SK-N-MC (cell line): ENCODE results near the gene CAMK4.

Experiments
- DNase-seq: peaks from one replicate; pipeline ENCODE4 v3.0.0-alpha.2; 2011; ENCODE audit warnings: low read depth, low spot score
- H3K27ac ChIP-seq: fragments of 200-600 bp; sonication (generic); 2 replicates; pipeline ENCODE4 v1.5.1; 2016; ENCODE audit warnings: mixed run types
- H3K36me3 ChIP-seq: fragments of 200-600 bp; sonication (generic); 2 replicates; pipeline ENCODE4 v1.6.1; 2017; ENCODE audit warnings: antibody characterized with exemption, low read length, mixed read lengths; ENCODE audit not compliant: insufficient read depth
- H3K4me3 ChIP-seq: fragments of 200-600 bp; sonication (generic); 2 replicates; pipeline ENCODE4 v1.5.1; 2016
- H3K9ac ChIP-seq: fragments of 200-600 bp; sonication (generic); 2 replicates; pipeline ENCODE4 v1.8.0; 2017; ENCODE audit warnings: mixed run types, mixed read lengths; ENCODE audit not compliant: insufficient read length
- H3K9me3 ChIP-seq: fragments of 200-600 bp; sonication (generic); 2 replicates; pipeline ENCODE4 v1.6.1; 2017; ENCODE audit warnings: low read depth, mild to moderate bottlenecking, antibody characterized with exemption, low read length, moderate library complexity, mixed read lengths
- EZH2 ChIP-seq: fragments of 200-600 bp; sonication (generic); IDR thresholded peaks from one replicate; pipeline ENCODE4 v1.6.1; 2017; ENCODE audit warnings: antibody characterized with exemption
- FOXP2 ChIP-seq: optimal IDR thresholded peaks from 2 replicates; pipeline ENCODE3; 2011; ENCODE audit warnings: mild to moderate bottlenecking, moderate library complexity; ENCODE audit not compliant: insufficient read depth; ENCODE audit errors: extremely low read length, control extremely low read depth
- POLR2AphosphoS5 ChIP-seq: IDR thresholded peaks from 2 replicates; pipeline ENCODE4 v1.6.1; 2012; ENCODE audit warnings: mild to moderate bottlenecking, low read depth, low read length, borderline replicate concordance

The CAMK4 gene

DNA sequence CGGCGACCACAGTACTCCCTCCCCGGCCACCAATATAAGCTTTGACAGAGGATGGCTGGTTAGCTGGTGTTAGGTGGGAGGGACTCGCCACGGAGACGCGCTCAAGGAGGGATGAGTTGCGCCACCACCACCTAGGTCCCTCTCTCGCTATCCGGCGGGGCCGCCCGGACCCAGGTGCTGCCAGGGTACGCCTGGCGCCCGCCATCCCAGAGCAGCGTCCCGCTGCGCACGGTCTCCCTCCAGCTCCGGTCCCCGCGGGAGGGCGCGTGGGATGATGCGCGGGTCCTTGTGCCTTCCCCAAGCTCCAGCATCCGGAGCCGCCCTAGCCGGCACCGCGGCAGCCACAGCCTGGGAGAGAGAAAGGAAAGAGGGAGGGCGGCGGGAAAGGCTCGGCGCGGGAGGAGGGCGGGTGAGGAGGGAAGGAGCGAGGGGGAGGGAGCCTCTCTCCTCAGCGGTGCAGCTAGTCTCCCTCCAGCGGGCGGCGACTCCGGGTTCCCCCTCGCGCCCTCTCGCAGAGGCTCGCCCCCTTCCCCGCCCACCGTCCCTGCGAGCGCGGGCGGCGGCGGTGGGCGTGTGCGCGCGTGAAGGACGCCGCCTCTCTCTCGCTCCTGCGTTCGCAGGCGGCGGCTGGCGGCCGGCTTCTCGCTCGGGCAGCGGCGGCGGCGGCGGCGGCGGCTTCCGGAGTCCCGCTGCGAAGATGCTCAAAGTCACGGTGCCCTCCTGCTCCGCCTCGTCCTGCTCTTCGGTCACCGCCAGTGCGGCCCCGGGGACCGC lies at the start of gene CAMK4:
Gene CAMK4 (plus strand): TSS at position 598 of the 774 bp plus-strand sequence. CDS start 100 bp downstream, at position 698.
- no peak for DNase-seq
- Histone ChIP-seq H3K9me3 (no peaks in the 10 kb centered on the region), H3K36me3 (no peaks in the 10 kb centered on the region), H3K9ac (no peak within 1 kb of the TSS), H3K27ac (no peak within 1 kb of the TSS), H3K4me3 (peak within 1 kb of the TSS; percentile 75)
- TF ChIP-seq EZH2, result no peak
- TF ChIP-seq POLR2AphosphoS5, result no peak
- TF ChIP-seq FOXP2, result no peak

DNA sequence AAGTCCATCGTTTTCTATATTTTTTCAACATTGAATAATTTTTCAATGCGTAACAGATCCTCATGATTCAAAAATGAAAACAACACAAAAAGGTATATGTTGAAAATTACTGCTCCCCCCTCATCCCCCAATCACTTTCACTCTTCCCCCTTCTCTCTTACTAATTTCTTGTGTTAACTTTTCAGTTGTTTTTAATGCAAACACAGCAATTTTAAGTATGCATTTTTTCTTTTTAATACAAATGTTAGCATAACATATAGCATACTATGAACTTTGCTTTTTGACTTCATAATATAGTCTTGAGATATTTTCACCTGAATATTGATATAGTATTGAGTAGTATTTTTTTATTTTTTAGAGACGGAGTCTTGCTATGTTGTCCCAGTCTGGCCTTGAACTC lies 41.1 kb upstream of the CAMK4 start:
- no peak overlapping the region for H3K9ac ChIP-seq
- no peak overlapping the region for H3K27ac ChIP-seq
- no peak for DNase-seq
- no peak overlapping the region for H3K4me3 ChIP-seq
- no peaks in the 10 kb centered on the region for H3K36me3 ChIP-seq
- no peaks in the 10 kb centered on the region for H3K9me3 ChIP-seq
- TF ChIP-seq FOXP2, result no peak
- TF ChIP-seq EZH2, result no peak
- no peak for TF ChIP-seq POLR2AphosphoS5

DNA sequence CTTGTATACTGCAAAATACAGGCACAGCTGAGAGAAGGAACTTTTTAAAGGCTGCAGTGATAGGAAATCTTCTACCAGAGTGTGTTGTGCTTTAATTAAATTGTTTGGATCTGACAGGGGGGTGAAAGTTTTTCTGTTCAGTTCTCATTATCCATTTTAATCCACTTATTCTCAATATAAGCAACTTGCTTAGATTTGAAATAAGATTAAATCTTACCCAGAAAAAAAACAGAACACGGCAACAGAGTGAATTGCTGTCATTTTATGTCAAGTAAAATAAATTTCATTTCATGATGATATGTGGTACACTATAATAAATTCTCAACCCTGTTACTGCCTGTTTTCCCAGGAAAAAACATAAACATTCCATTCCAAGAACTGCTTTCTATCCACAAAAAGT lies 37.1 kb upstream of the CAMK4 start:
- Histone ChIP-seq H3K9ac (no peak overlapping the region), H3K4me3 (no peak overlapping the region), H3K9me3 (no peaks in the 10 kb centered on the region), H3K27ac (no peak overlapping the region), H3K36me3 (no peaks in the 10 kb centered on the region)
- TF ChIP-seq POLR2AphosphoS5 (no peak), FOXP2 (no peak), EZH2 (no peak)
- no peak for DNase-seq

DNA sequence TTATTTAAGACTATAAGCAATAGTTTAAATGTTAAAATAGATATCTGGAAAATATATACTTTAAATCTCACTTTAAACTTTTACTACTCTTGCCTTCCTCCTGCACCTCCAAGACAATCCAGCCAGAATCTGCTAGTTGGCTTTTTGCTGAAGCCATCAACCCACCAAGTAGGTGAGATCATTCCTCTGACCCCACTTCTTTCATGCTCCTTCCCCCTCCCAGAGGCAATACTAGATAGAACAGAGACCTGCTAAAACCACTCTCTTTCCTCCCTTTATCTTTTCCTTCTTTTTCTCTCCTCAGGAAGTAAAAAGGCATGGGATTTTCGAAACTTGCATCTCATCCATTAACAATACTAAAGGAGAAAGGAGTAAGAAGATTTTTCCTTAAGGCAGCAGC lies 30.1 kb upstream of the CAMK4 start:
- Histone ChIP-seq H3K36me3 (no peaks in the 10 kb centered on the region), H3K27ac (no peak overlapping the region), H3K9me3 (no peaks in the 10 kb centered on the region), H3K9ac (no peak overlapping the region), H3K4me3 (no peak overlapping the region)
- DNase-seq, result no peak
- TF ChIP-seq FOXP2 (no peak), EZH2 (no peak), POLR2AphosphoS5 (no peak)

DNA sequence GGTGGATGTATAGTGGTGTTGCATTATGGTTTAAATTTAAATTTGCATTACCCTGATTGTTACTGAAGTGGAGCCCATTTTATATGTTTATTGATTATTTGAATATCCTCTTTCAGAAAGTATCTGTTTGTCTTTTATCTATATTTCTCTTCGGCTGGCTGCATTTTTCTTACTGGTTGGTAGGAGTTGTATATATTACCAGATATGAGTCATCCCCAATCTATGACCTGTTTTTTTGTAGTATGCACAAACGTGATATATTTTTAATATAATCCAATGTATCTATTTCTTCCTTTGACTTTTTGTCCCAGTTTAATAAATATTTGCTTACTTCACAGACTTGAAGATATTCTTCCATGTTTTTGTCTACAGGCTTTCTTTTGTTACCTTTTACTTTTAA lies 29.3 kb upstream of the CAMK4 start:
- Histone ChIP-seq H3K9me3 (no peaks in the 10 kb centered on the region), H3K4me3 (no peak overlapping the region), H3K36me3 (no peaks in the 10 kb centered on the region), H3K27ac (no peak overlapping the region), H3K9ac (no peak overlapping the region)
- no peak for DNase-seq
- TF ChIP-seq FOXP2 (no peak), POLR2AphosphoS5 (no peak), EZH2 (no peak)

DNA sequence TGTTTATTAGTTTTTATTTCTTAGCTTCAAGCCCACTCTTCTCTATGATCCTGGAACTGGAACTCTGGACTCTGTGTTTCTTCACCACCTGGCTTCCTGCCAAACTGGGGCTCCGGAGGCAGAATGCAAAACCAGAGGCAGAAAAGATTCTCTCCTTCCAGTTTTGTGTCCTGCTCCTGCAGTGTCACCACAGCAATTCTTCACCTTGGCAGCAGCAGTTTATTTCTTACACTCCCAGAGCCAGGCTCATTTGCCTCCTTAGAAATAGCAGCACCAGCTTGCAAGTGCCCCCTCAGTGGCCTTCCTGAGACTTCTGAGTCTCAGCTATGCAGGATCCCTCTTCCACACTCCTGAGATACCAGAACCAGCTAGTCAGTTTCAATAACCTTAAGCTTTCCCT lies 26.7 kb upstream of the CAMK4 start:
- no peak overlapping the region for H3K27ac ChIP-seq
- DNase-seq, result no peak
- no peak for TF ChIP-seq EZH2
- TF ChIP-seq POLR2AphosphoS5, result no peak
- TF ChIP-seq FOXP2, result no peak
- H3K9me3 ChIP-seq, result no peaks in the 10 kb centered on the region
- H3K4me3 ChIP-seq, result no peak overlapping the region
- no peaks in the 10 kb centered on the region for H3K36me3 ChIP-seq
- no peak overlapping the region for H3K9ac ChIP-seq

DNA sequence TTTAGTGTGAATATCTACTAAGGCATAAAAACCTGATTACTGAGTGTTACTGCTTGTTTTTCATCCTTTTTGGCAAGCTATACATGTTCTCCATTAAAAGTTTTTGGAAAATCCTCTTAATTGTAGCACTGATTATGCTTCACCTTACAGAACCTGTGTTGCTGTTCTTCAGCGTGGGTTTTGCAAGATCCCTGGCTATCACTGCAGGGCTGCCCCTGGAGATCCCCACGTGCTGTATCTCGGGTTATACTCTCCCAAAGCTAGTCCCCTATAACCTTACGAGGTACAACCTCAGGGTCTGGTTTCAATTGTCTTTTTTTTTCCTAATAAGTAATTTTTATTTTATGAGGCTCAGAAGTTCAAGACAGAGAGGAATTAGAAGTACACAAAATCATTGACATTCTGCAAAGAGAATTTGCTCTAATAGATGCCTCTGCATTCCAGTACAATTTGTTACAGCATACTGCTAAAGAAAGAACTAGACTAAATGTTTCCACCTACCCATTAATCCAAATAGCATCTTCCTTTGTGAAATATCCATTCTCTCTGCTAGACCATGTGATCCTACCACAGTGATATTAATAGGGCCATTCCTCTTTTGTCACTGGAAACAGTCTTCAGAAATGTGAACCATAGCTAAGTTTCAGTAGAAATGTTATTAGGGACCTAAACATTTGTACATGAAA lies 25.8 kb upstream of the CAMK4 start:
- Histone ChIP-seq H3K4me3 (no peak overlapping the region), H3K36me3 (no peaks in the 10 kb centered on the region), H3K9ac (no peak overlapping the region), H3K27ac (no peak overlapping the region), H3K9me3 (no peaks in the 10 kb centered on the region)
- TF ChIP-seq FOXP2 (no peak), POLR2AphosphoS5 (no peak), EZH2 (no peak)
- no peak for DNase-seq

DNA sequence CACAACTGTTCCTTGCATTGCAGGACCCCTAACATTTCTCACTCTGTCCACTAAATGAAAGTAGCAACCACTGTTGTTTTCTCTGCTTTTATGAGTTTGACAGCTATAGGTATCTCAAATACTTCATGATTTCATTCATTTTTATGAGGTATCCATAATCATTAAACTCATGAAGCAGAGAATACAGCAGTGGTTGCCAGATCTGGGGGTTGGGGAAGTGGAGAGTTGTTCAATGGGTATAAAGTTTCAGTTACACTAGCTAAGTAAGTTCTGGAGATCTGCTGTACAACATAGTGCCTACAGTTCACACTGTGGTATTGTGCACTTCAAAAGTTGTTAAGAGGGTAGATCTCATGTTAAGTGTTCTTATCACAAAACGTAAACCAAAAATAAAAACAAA lies 23.4 kb upstream of the CAMK4 start:
- no peak for DNase-seq
- no peak overlapping the region for H3K9ac ChIP-seq
- H3K36me3 ChIP-seq, result no peaks in the 10 kb centered on the region
- H3K4me3 ChIP-seq, result no peak overlapping the region
- no peaks in the 10 kb centered on the region for H3K9me3 ChIP-seq
- TF ChIP-seq EZH2, result no peak
- no peak for TF ChIP-seq FOXP2
- no peak for TF ChIP-seq POLR2AphosphoS5
- H3K27ac ChIP-seq, result no peak overlapping the region

DNA sequence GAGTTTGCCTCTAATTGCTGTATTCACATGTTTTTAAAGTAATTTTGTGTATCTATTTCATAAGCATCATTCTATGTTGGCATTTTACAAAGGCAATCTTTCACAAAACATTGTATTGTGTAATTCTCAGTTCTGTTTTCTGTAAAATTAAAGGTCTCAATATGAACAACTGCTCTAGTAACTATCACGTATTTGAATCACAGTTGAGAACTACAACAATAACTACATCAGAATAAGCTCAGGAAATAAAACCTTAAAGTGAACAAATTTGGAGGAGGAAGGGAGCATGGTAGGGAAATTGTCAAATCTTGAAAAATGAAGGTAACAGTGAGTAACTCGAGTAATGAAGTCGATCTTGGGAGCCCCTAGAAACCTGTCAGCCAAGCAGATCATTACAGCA lies 22.5 kb upstream of the CAMK4 start:
- no peak for TF ChIP-seq POLR2AphosphoS5
- no peak for TF ChIP-seq EZH2
- TF ChIP-seq FOXP2, result no peak

More for the DNA sequence above, 22.5 kb upstream of the CAMK4 start:
- no peak overlapping the region for H3K4me3 ChIP-seq
- H3K27ac ChIP-seq, result no peak overlapping the region
- DNase-seq, result no peak
- no peaks in the 10 kb centered on the region for H3K36me3 ChIP-seq
- no peaks in the 10 kb centered on the region for H3K9me3 ChIP-seq
- no peak overlapping the region for H3K9ac ChIP-seq
